HCT116 (cell line): Measurements from ENCODE around the gene PHF1. TPM values are rescaled to one million over a fixed set of nuclear protein-coding genes. Genes with fewer than 3 reads are reported as not detected.

Experiments
- ATAC-seq: fragments of 200-7000 bp; cut with Tn5 transposase; 2 replicates; pipeline ENCODE4 v1.9.1; 2020; ENCODE audit warnings: mild to moderate bottlenecking, moderate library complexity
- BruUV-seq: library from RNA; stranded (reverse); fragments of 400-500 nt; replicated peaks from 2 replicates; lab custom pipeline; 2021; lab: Mats Ljungman, UMichigan
- CTCF ChIA-PET: fragments of 300-600 bp; sonication (Branson Sonifier 250); formaldehyde crosslinking; loops from one replicate; lab custom pipeline; 2021; ENCODE audit warnings: antibody characterized with exemption; lab: Charles Lee
- POLR2A ChIA-PET: fragments of 300-600, 350-600 bp; sonication (Branson Sonifier 250); formaldehyde crosslinking; loops from one replicate; lab custom pipeline; 2021; ENCODE audit warnings: antibody characterized with exemption; lab: Charles Lee
- RAD21 ChIA-PET, 2 experiments: fragments of 300-600 bp; sonication (Branson Sonifier 250); formaldehyde crosslinking; loops; one replicate each; lab custom pipeline; 2023; ENCODE audit warnings: low total read pairs in 2 of 2; ENCODE audit not compliant: uncharacterized antibody in 2 of 2, unreplicated experiment in 2 of 2, low non-redundant PET in 1 of 2; lab: Charles Lee
- DNase-seq: peaks from one replicate; pipeline ENCODE4 v3.0.0-alpha.2; 2010; ENCODE audit warnings: low read depth, low spot score
- H2AFZ ChIP-seq: fragments of 200-600 bp; shearing (Covaris generic), sonication (generic); 2 replicates; pipeline ENCODE4 v1.6.1; 2017; ENCODE audit warnings: low read depth, mixed run types, mixed read lengths, antibody characterized with exemption, low read length; ENCODE audit not compliant: poor library complexity, severe bottlenecking
- H3K27ac ChIP-seq: 2 replicates; pipeline ENCODE4 v1.5.1; 2012; ENCODE audit warnings: low read depth, low read length
- H3K27me3 ChIP-seq: fragments of 200-600 bp; sonication (generic); 2 replicates; pipeline ENCODE4 v1.6.1; 2016; ENCODE audit warnings: mixed run types, low read length, mixed read lengths; ENCODE audit not compliant: insufficient read depth
- H3K36me3 ChIP-seq, 2 experiments: fragments of 200-500 bp in 1 of 2; fragments of 200-600 bp in 1 of 2; sonication (Bioruptor generic) in 1 of 2; sonication (generic) in 1 of 2; 2 replicates each; pipeline versions ENCODE4 v1.5.1 to v1.6.1; 2014 to 2016; ENCODE audit warnings: low read length in 2 of 2, inconsistent platforms in 1 of 2, mixed read lengths in 1 of 2, mixed run types in 1 of 2; ENCODE audit not compliant: insufficient read depth in 2 of 2, control insufficient read depth in 1 of 2
- H3K4me1 ChIP-seq, 2 experiments: fragments of 200-600 bp in 1 of 2; sonication (generic) in 1 of 2; 2 replicates each; pipeline versions ENCODE4 v1.5.1 to v1.6.1; 2012 to 2017; ENCODE audit warnings: low read length in 2 of 2, inconsistent platforms in 1 of 2, mild to moderate bottlenecking in 1 of 2, mixed read lengths in 1 of 2, mixed run types in 1 of 2, moderate library complexity in 1 of 2; ENCODE audit not compliant: insufficient read depth in 2 of 2, control insufficient read depth in 1 of 2
- H3K4me2 ChIP-seq: fragments of 200-600 bp; sonication (generic); 2 replicates; pipeline ENCODE4 v1.6.1; 2017; ENCODE audit warnings: mixed run types, low read length, mixed read lengths
- H3K4me3 ChIP-seq, 2 experiments: fragments of 200-600 bp in 1 of 2; sonication (generic) in 1 of 2; replicated peaks in 1 of 2; 2 replicates each; pipeline ENCODE4 v1.5.1; 2011 to 2016; ENCODE audit warnings: low read length in 2 of 2, control low read depth in 1 of 2, low read depth in 1 of 2, mild to moderate bottlenecking in 1 of 2, mixed read lengths in 1 of 2, mixed run types in 1 of 2
- H3K79me2 ChIP-seq: fragments of 200-600 bp; sonication (generic); 2 replicates; pipeline ENCODE4 v1.6.1; 2017; ENCODE audit warnings: mild to moderate bottlenecking, mixed run types, low read length, moderate library complexity, mixed read lengths; ENCODE audit not compliant: insufficient read depth
- H3K9ac ChIP-seq: fragments of 200-600 bp; sonication (generic); 2 replicates; pipeline ENCODE4 v1.6.1; 2016; ENCODE audit warnings: low read length, mixed read lengths
- H3K9me2 ChIP-seq: fragments of 200-600 bp; sonication (generic), shearing (Covaris generic); 2 replicates; pipeline ENCODE4 v1.6.1; 2017; ENCODE audit warnings: mixed run types, mild to moderate bottlenecking, moderate library complexity; ENCODE audit not compliant: insufficient read depth
- H3K9me3 ChIP-seq, 2 experiments: fragments of 200-500 bp in 1 of 2; fragments of 200-600 bp in 1 of 2; sonication (Bioruptor generic) in 1 of 2; sonication (generic) in 1 of 2; 2 replicates each; pipeline ENCODE4 v1.6.1; 2014 to 2017; ENCODE audit warnings: low read length in 2 of 2, mixed read lengths in 2 of 2, inconsistent platforms in 1 of 2, low read depth in 1 of 2, mild to moderate bottlenecking in 1 of 2, mixed run types in 1 of 2, moderate library complexity in 1 of 2; ENCODE audit not compliant: control insufficient read depth in 1 of 2, insufficient read depth in 1 of 2
- H4K20me1 ChIP-seq: fragments of 200-600 bp; sonication (generic), shearing (Covaris generic); 2 replicates; pipeline ENCODE4 v1.6.1; 2017; ENCODE audit warnings: mixed run types, mild to moderate bottlenecking, moderate library complexity; ENCODE audit not compliant: insufficient read depth
- ATF3 ChIP-seq: IDR thresholded peaks from 2 replicates; pipeline ENCODE4 v1.6.1; 2012
- CBX3 ChIP-seq: IDR thresholded peaks from 2 replicates; pipeline ENCODE4 v1.6.1; 2012; ENCODE audit warnings: low read depth
- CEBPB ChIP-seq: IDR thresholded peaks from 2 replicates; pipeline ENCODE4 v1.6.1; 2012; ENCODE audit warnings: low read depth
- CTCF ChIP-seq, 3 experiments: fragments of 200-600 bp in 1 of 3; sonication (generic) in 1 of 3; IDR thresholded peaks in 2 of 3; conservative IDR thresholded peaks in 1 of 3; 2 replicates each; pipeline ENCODE4 v1.5.1; 2012 to 2017; ENCODE audit warnings: low read depth in 2 of 3, low read length in 2 of 3, antibody characterized with exemption in 1 of 3, borderline replicate concordance in 1 of 3, control low read depth in 1 of 3, mild to moderate bottlenecking in 1 of 3, mixed read lengths in 1 of 3, mixed run types in 1 of 3, moderate library complexity in 1 of 3; ENCODE audit not compliant: insufficient read depth in 1 of 3
- EGR1 ChIP-seq: IDR thresholded peaks from 2 replicates; pipeline ENCODE4 v1.6.1; 2012; ENCODE audit warnings: low read depth
- EZH2 ChIP-seq: fragments of 200-600 bp; sonication (generic); IDR thresholded peaks from 2 replicates; pipeline ENCODE4 v1.6.1; 2017; ENCODE audit warnings: antibody characterized with exemption, mixed run types
- EZH2phosphoT487 ChIP-seq: fragments of 200-600 bp; IDR thresholded peaks from 2 replicates; pipeline ENCODE4 v1.6.1; 2018; ENCODE audit warnings: antibody characterized with exemption, borderline replicate concordance
- RAD21 ChIP-seq: IDR thresholded peaks from 2 replicates; pipeline ENCODE4 v1.6.1; 2012; ENCODE audit warnings: low read depth, mild to moderate bottlenecking
- REST ChIP-seq: IDR thresholded peaks from 2 replicates; pipeline ENCODE4 v1.6.1; 2012; ENCODE audit warnings: low read depth
- SIN3A ChIP-seq: IDR thresholded peaks from 2 replicates; pipeline ENCODE4 v1.6.1; 2012; ENCODE audit warnings: low read depth
- ZBTB33 ChIP-seq: IDR thresholded peaks from 2 replicates; pipeline ENCODE4 v1.6.1; 2011; ENCODE audit warnings: mild to moderate bottlenecking, low read length, moderate library complexity; ENCODE audit not compliant: insufficient replicate concordance; ENCODE audit errors: extremely low read depth
- intact Hi-C: fragments of 100-400 bp; cut with micrococcal nuclease; formaldehyde crosslinking; loops from 2 replicates; pipeline ENCODE4 v1.10.0; 2022
- total RNA-seq: library from RNA; stranded (reverse); gene quantifications from one replicate; pipeline ENCODE4 v1.2.1, GENCODE V29; 2021; ENCODE audit not compliant: unreplicated experiment

The PHF1 gene
- total RNA-seq, 1 experiment from 2014 or later = 40.2 TPM

GRCh38 chr6:33452496-33452895 lies 41.7 kb downstream of the PHF1 start:
- no peaks in the 10 kb centered on the region for H3K9me3 ChIP-seq
- H3K4me2 ChIP-seq = peak overlapping the region; percentile 98; the same call in 1 of the 2 replicates
- no peak overlapping the region for H3K4me3 ChIP-seq
- no peaks in the 10 kb centered on the region for H4K20me1 ChIP-seq
- H2AFZ ChIP-seq = no peak overlapping the region
- ChIA-PET POLR2A (no interaction called here), CTCF (no interaction called here), RAD21 (no interaction called here)
- DNase-seq (no peak), ATAC-seq (no peak)
- H3K4me1 ChIP-seq = peaks cover 5 to 11% of the 10 kb centered on the region in 2 experiments; a peak in 3 of 4 replicates
- H3K36me3 ChIP-seq = peaks cover 4 to 14% of the 10 kb centered on the region in 2 experiments; a peak in 3 of 4 replicates
- TF ChIP-seq EZH2phosphoT487 = no peak
- TF ChIP-seq EGR1 = no peak
- TF ChIP-seq CEBPB = no peak
- TF ChIP-seq ATF3 = no peak
- TF ChIP-seq EZH2 = no peak
- no peak for TF ChIP-seq ZBTB33
- TF ChIP-seq REST = no peak
- no peak for TF ChIP-seq RAD21
- no peak for TF ChIP-seq CBX3
- no peak for TF ChIP-seq SIN3A
- TF ChIP-seq CTCF (IDR thresholded peaks at IDR 0.05 in 2 of 3, conservative IDR thresholded peaks at IDR 0.05 in 1 of 3; ENCODE audit: borderline replicate concordance in 1 of 3, insufficient read depth in 1 of 3, low read depth in 2 of 3, low read length in 2 of 3) = no peak
- no peaks in the 10 kb centered on the region for H3K27me3 ChIP-seq
- peaks cover 30% of the 10 kb centered on the region for H3K79me2 ChIP-seq
- no peaks in the 10 kb centered on the region for H3K9me2 ChIP-seq
- intact Hi-C loops = no loop called here
- no TSS peak for BruUV-seq
- H3K9ac ChIP-seq = no peak overlapping the region
- H3K27ac ChIP-seq = no peak overlapping the region
